GM15510 (cell line): ENCODE data around the gene C5orf47.

Experiments used
- POLR2A ChIP-seq: IDR thresholded peaks from 3 replicates; pipeline ENCODE4 v1.6.1; 2011; ENCODE audit warnings: borderline replicate concordance; ENCODE audit not compliant: insufficient read length; ENCODE audit errors: extremely low read depth

Gene C5orf47

GRCh38 chr5:173964506-173964905 lies 24.5 kb upstream of the C5orf47 start:
- TF ChIP-seq POLR2A, result no peak

- no peak for TF ChIP-seq POLR2A
Observed at GRCh38 chr5:173967241-173967640, 21.7 kb upstream of the C5orf47 start.

- TF ChIP-seq POLR2A, result no peak
Observed at GRCh38 chr5:173968154-173968797, 20.7 kb upstream of the C5orf47 start.

GRCh38 chr5:173969167-173970049 lies 19.6 kb upstream of the C5orf47 start:
- TF ChIP-seq POLR2A, result no peak

DNA sequence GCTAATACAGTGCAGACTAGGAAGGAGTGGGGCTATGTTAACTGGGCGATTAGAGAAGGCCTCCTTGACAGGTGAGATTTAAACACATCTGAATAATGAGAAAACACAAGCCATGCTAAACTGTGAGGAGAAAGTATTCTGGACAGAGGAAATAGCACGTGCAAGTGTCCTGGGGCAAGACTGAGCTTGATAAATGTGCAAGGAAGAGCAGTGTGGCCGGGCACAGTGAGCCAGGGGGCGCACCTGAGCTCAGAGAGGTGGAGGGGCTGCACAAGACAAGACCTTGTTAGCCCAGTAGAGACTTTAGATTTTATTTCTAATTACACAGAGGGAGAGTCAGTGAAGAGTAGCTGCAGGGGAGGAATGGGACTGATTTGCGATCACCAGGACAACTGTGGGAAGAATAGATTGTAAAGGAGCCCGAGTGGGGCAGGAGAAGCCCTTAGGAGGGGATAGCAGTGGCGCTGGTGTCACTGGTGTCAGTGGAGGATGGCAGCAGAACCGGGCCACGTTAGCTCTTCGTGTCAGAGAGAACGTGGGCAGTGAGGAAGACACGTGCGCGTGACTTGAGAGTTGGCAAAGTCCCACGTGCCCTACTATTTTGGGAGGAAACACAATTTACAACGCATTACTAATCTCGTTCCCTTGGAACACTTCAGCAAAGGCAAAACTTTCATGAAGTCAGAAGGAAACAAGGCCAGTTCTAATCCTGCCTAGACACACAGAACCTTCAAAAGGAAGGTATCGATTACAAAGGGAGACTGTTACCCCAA lies 17.9 kb upstream of the C5orf47 start:
- no peak for TF ChIP-seq POLR2A

DNA sequence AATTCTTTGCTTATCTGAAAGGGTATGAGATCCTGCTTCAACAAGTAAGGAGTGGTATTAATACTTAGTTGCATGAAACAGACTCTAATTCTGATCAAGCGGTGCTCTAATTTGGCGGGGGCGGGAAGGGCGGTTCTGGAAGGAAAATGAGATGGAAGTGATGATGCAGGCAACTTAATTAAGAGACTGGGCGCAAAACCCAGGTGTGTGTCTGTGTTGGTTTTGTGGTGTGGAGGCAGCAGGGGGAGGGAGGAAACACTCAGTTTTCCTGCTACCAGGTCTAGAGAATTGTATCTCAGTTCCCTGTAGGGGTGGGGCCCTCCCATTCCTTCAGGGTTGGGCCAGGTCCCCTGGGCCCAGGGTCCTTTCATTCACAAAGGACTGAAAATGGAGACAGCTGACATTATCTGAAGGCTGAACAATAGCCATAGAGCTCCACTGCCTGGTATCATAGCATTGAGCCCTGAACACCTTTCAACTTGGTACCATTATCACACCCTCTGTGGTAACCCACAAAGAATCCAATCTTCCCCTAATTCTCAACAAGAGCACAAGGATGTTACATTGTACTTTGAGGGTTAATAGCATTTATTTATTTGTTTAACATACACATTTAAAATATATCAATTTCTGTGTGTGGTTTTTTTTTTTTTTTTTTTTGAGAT lies 17.2 kb upstream of the C5orf47 start:
- TF ChIP-seq POLR2A, result no peak

- no peak for TF ChIP-seq POLR2A
Observed at GRCh38 chr5:173972607-173972924, 16.4 kb upstream of the C5orf47 start.

- no peak for TF ChIP-seq POLR2A
Observed at GRCh38 chr5:173972925-173973615, 15.9 kb upstream of the C5orf47 start.

GRCh38 chr5:173973616-173973969 lies 15.4 kb upstream of the C5orf47 start:
- TF ChIP-seq POLR2A, result no peak

DNA sequence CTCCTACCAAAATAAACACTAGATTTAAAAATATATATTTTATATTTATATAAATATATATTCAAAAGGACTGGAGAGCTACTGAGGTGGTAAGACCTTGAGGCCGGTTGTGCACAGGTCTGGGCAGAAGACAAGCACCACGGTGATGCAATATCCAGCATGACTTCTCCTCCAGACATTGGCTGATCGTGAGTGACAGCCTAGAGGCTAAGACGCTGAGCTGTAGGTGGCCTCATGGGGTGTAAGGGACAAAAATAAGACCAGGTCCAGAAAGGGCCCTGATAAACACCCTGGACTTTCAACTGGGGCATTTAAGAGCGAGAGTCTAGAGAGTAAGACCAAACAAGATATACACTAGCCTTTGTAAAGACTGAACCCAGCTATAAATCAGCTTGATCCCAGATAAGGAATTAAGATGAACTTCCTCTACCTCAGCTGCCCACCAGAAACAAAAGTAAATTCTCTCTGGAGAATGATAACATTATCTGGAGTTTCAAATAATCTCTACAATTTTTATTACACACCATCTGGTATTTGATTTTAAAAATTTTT lies 14.2 kb upstream of the C5orf47 start:
- TF ChIP-seq POLR2A, result no peak

DNA sequence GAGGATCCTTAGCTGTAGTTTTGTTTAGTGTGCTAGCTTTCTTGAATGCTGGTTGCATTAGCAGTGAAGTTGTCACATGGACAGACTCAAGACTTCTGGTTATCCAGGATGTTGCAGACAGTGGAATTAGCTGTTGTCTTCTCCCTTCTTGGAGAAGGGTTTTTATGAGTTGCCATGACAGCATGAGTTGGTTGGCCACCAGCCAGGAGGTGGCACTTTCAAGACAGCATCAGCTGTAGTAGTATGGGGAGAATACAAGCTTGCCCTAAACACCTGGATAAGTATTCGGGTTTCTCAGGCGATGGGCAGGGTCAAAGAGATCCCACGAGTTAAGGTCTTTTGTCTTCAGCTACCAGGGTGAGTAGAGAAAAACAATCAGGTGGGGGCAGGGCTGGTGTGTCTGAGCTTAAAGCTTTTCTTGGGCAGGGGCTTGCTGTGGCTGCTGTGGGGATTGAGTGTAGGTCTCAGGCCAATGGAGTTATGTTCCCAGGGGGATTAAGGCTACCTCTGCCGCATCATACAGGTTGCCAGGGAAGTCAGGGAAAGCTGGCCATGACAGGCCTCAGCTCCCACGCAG lies 7.7 kb upstream of the C5orf47 start:
- no peak for TF ChIP-seq POLR2A

- TF ChIP-seq POLR2A, result no peak
Observed at GRCh38 chr5:173984218-173984617, 4.8 kb upstream of the C5orf47 start.

GRCh38 chr5:173989432-173990082 lies 587 bp downstream of the C5orf47 start:
- TF ChIP-seq POLR2A, result no peak
